Mononuclear cell (primary cell): ENCODE data around the gene ST7L. TPM values are rescaled to one million over a fixed set of nuclear protein-coding genes. Genes with fewer than 3 reads are reported as not detected.
A peak's percentile ranks its signal among the peaks of the same experiment; 100 is the strongest.
"Not testable (repeated sequence)": the region's sequence is repeated elsewhere in the genome, so short reads cannot be mapped to it uniquely, and the experiment has no call there.

ENCODE experiments used
- H3K27me3 ChIP-seq: 2 replicates; pipeline ENCODE4 v1.6.0; 2011; ENCODE audit warnings: low read length, control low read depth; ENCODE audit not compliant: insufficient read depth
- H3K4me1 ChIP-seq: 2 replicates; pipeline ENCODE4 v1.5.1; 2011; ENCODE audit warnings: mild to moderate bottlenecking, low read length, control low read depth; ENCODE audit not compliant: insufficient read depth
- H3K4me3 ChIP-seq: 2 replicates; pipeline ENCODE4 v1.5.1; 2011; ENCODE audit warnings: mild to moderate bottlenecking, low read length, moderate library complexity
- H3K9me3 ChIP-seq: 2 replicates; pipeline ENCODE4 v1.5.1; 2011; ENCODE audit warnings: low read depth, mild to moderate bottlenecking, control low read depth, low read length
- total RNA-seq: library from RNA; depleted of rRNA; stranded (reverse); fragments of >200 nt; gene quantifications from one replicate; pipeline ENCODE4 v1.2.3, GENCODE V29; 2012

Gene ST7L
- total RNA-seq, 1 donor: 30.5 TPM

GRCh38 chr1:112507336-112507735 is 111.6 kb downstream of the ST7L start:
- peaks cover 21% of the 10 kb centered on the region for H3K4me1 ChIP-seq
- no peaks in the 10 kb centered on the region for H3K9me3 ChIP-seq
- H3K4me3 ChIP-seq: no peak overlapping the region
- H3K27me3 ChIP-seq: peaks cover 61% of the 10 kb centered on the region

DNA sequence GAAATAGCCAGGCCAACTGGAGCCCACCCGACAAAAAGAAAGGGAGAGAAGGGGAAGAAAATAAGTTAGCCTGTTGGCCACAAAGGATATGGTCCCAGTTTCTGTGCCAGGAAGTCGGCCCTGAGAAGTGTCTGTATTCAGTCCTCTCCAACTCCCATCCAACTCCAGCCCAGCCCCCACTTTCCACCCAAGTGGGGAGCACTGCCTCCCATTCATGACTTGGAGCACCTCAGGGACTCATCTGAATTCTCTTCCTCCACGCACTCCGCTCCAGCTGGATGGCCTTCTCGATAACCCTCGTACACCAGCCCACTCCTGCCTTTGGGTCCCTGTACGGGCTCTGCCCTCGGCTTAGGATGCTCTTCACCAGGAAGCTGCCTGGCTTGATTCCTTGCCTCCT is 112.2 kb downstream of the ST7L start:
- Histone ChIP-seq H3K9me3 (no peaks in the 10 kb centered on the region), H3K4me1 (peaks cover 27% of the 10 kb centered on the region), H3K27me3 (peaks cover 67% of the 10 kb centered on the region), H3K4me3 (no peak overlapping the region)

GRCh38 chr1:112506306-112506705 is 112.6 kb downstream of the ST7L start:
- peaks cover 30% of the 10 kb centered on the region for H3K4me1 ChIP-seq
- peaks cover 71% of the 10 kb centered on the region for H3K27me3 ChIP-seq
- no peaks in the 10 kb centered on the region for H3K9me3 ChIP-seq
- H3K4me3 ChIP-seq: no peak overlapping the region

DNA sequence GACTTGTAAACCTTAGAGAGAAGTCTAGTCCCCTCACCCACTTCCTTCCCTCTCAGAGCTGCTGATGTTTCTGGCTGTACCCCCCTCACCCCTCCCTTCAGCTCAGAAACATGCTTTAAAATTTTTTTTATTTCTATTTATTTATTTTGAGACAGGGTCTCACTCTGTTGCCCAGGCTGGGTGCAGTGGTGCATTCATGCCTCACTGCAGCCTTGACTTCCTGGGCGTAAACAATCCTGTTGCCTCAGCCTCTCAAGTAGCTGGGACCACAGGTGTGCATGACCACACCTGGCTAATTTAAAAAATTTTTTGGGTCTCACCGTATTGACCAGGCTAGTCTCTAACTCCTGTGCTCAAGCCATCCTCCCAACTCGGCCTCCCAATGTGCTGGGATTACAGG is 113.1 kb downstream of the ST7L start:
- Histone ChIP-seq H3K4me1 (peaks cover 30% of the 10 kb centered on the region), H3K9me3 (no peaks in the 10 kb centered on the region), H3K27me3 (peaks cover 72% of the 10 kb centered on the region), H3K4me3 (no peak overlapping the region)

DNA sequence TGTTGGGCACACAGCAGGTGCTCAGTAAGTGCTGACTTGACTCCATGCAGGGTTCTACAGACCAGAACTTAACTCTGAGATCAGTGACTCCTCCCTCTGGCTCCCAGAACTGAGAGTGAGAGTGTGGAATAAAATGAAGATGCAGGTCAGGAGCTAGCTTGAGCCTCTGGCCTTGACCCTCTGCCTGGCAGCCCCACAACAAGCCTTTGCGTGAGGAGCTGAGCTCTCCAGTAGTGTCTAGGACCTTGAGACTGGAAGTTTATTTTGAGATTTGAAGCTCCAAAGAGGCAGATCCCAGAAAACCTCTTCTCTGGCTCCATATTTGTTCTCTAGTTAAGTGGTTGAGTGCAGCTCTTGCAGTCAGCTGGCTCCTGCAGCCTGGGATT is 113.5 kb downstream of the ST7L start:
- H3K27me3 ChIP-seq: peaks cover 77% of the 10 kb centered on the region

DNA sequence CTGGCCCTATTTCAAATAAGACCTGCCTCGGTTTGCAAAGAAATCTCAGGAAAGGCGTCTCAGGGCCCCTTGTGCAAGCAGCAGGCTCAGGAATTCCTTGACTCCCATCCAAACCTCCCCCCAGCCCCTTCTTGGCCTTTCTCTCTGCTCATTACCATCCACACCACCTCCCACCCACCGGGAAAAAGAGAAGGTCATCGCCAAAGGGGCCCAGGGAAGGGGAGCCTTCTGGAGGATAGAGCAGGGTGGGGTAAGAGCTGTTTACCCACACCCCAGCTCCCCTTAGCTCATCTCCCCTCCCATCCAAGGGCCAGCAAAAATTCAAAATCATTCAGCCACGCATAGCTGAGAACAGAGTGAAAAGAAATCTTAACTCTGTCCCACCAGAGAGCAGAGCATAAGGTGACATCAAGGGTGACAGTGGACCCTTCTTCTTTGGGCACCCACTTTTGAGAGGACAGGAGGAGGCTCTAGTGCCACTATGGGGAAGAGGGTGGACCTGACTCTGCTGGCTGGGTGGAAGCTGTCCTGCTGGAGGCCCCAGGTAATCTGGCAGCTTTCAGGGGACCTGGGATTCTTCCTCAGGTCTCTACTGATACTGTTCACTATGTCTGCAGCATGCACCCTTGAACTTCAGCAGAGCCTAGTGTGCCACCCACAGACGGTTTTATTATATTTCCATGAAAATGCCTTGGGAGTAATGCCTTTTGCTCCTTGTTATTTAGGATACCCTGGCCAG is 114.1 kb downstream of the ST7L start:
- Histone ChIP-seq H3K27me3 (peaks cover 76% of the 10 kb centered on the region), H3K9me3 (no peaks in the 10 kb centered on the region), H3K4me3 (no peak overlapping the region), H3K4me1 (peaks cover 30% of the 10 kb centered on the region)

More for the DNA sequence above, 113.5 kb downstream of the ST7L start:
- Histone ChIP-seq H3K9me3 (no peaks in the 10 kb centered on the region), H3K4me1 (peaks cover 30% of the 10 kb centered on the region), H3K4me3 (no peak overlapping the region)

DNA sequence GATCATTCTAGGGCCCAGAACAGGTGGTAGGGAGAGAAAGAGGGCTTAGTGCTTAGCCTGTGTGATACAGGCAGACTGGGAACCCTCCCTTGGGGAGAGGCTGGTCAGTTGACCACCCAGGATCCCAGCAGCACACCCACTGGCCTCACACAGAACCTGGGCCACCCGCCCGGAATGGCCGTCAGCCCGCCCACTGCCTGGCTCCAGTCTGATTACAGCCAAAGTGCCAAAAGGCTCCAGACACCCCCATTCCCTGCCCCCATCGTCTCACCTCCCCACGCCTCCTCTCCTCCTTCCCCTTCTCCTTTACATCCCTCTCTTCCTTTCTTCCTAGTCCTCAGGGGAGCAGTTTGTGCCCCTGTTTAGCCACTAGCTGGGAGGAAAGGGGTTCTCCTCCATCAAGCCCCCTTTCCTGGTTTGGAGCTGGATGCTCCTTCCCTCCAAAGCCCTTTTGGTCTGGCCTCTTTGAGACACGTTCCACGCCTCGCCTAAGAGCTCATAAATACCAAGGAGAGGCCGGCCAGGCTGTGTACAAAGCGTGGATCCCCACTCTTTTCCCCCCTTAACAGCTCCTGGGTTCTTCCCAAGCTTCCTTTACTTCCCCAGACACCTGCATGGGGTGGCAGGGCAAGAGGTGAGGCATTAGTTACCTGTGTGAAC is 114.8 kb downstream of the ST7L start:
- Histone ChIP-seq H3K4me1 (peaks cover 29% of the 10 kb centered on the region), H3K4me3 (no peak overlapping the region), H3K27me3 (peaks cover 76% of the 10 kb centered on the region), H3K9me3 (no peaks in the 10 kb centered on the region)

GRCh38 chr1:112502826-112503225 is 116.1 kb downstream of the ST7L start:
- Histone ChIP-seq H3K4me1 (peaks cover 16% of the 10 kb centered on the region), H3K27me3 (peaks cover 71% of the 10 kb centered on the region), H3K4me3 (no peak overlapping the region), H3K9me3 (no peaks in the 10 kb centered on the region)

DNA sequence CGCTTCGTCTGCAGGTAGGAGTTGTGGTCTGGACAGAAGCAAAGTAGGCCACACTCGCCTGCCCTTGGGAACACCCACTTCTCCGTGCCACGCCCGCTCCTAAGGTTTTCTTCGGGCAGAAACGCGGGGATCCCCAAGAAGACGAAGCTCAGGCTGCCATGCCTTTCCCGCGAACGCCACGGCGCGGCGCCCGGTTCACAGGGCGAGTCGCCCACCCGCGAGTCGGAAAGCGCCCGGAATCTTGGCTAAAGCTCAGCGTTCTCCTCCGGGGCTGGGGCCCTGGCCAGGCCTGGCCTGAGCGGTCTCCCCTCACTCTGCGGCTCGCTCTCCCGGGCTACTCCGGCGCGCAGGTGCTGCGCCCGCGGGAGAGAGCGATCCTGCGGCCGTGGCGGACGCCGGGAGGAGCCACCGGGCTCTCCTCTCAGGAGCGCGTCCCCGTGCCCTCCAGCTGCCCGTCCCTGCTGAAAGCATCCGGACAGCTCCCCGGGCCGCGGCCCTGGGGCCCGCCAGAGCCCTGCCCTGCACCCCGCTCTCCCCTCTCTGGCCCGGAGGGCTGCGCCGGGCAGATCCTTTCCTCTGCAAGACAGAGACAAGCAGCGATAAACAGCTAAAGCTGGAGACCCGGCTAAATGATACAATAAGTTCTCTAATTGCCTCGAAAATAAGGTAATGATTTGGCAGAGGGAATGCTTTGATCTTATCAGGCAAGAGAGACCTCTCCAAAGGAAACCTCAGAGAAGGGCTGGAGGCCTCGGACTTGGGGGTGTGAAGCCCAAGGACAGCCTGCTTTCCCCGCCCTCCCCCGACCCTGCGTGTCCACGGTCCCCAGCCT is 116.9 kb downstream of the ST7L start:
- Histone ChIP-seq H3K27me3 (peaks cover 63% of the 10 kb centered on the region), H3K9me3 (no peaks in the 10 kb centered on the region), H3K4me1 (peaks cover 12% of the 10 kb centered on the region), H3K4me3 (peak overlapping the region; percentile 19)

DNA sequence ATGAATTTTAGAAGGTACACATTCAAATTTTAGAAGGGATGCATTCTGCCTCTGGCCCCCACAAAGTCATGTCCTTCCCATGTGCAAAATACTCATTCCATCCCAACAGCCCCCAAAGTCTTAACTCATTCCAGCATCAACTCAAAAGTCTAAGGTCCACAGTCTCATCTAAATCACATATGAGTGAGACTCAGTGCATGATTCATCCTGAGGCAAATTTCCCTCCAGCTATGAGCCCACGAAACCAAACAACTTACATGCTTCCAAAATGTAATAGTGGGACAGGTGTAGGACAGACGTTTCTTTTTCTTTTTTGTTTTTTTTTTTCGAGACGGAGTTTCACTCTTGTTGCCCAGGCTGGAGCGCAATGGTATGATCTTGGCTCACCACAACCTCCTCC is 122.7 kb downstream of the ST7L start:
- H3K4me3 ChIP-seq: no peak overlapping the region
- peaks cover 25% of the 10 kb centered on the region for H3K27me3 ChIP-seq
- H3K9me3 ChIP-seq: no peaks in the 10 kb centered on the region
- H3K4me1 ChIP-seq: no peaks in the 10 kb centered on the region

GRCh38 chr1:112493351-112493750 is 125.6 kb downstream of the ST7L start:
- Histone ChIP-seq H3K27me3 (no peaks in the 10 kb centered on the region), H3K4me1 (no peaks in the 10 kb centered on the region), H3K9me3 (no peaks in the 10 kb centered on the region), H3K4me3 (no peak overlapping the region)

GRCh38 chr1:112492076-112492475 is 126.9 kb downstream of the ST7L start:
- no peaks in the 10 kb centered on the region for H3K4me1 ChIP-seq
- no peak overlapping the region for H3K4me3 ChIP-seq
- H3K27me3 ChIP-seq: no peaks in the 10 kb centered on the region
- H3K9me3 ChIP-seq: no peaks in the 10 kb centered on the region

DNA sequence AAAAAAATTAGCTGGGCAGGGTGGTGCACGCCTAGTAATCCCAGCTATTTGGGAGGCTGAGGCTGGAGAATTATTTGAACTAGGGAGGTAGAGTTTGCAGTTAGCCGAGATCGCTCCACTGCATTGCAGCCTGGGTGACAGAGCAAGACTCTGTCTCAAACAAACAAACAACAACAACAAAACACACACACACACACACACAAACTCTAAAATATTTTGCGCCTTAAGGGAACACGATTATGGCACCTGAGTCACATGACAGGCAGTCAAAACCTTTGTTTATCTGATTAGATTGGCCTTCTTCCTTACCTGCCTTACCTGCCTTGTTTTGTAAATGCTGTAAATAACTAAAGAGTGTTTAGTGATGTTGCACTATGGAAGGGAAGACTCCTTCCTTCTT is 130.8 kb downstream of the ST7L start:
- Histone ChIP-seq H3K4me1 (no peaks in the 10 kb centered on the region), H3K4me3 (no peak overlapping the region), H3K9me3 (no peaks in the 10 kb centered on the region), H3K27me3 (no peaks in the 10 kb centered on the region)

- H3K4me1 ChIP-seq, H3K4me3 ChIP-seq, H3K27me3 ChIP-seq, H3K9me3 ChIP-seq: not testable (repeated sequence)
Observed at GRCh38 chr1:112487686-112488085, 131.3 kb downstream of the ST7L start.

GRCh38 chr1:112486063-112486462 is 132.9 kb downstream of the ST7L start:
- not testable (repeated sequence) for H3K27me3 ChIP-seq, H3K4me3 ChIP-seq, H3K9me3 ChIP-seq, H3K4me1 ChIP-seq
